Measurements from ENCODE around the gene SH3RF1. TPM values are rescaled to one million over a fixed set of nuclear protein-coding genes. Genes with fewer than 3 reads are reported as not detected.

Gene SH3RF1
- total RNA-seq, 1 experiment from 2014 or later: 15.3 TPM

- H3T11ph ChIP-seq (ENCODE audit: low read length): no peak overlapping the region
- no peak overlapping the region for H2AK5ac ChIP-seq (ENCODE audit: insufficient read length, low read length)
- no peak for DNase-seq
- H2BK15ac ChIP-seq (ENCODE audit: low read depth, low read length): no peak overlapping the region
- TF ChIP-seq CTCF (conservative IDR thresholded peaks at IDR 0.05): no peak
- Mint-ChIP-seq H3K27ac (no peak overlapping the region), H3K36me3 (ENCODE audit: insufficient read depth in 1 of 3, low read depth in 3 of 3) (peaks cover 0 to 9% (median 5%) of the 10 kb centered on the region in 3 experiments; a peak in 4 of 7 replicates), H3K4me3 (no peak overlapping the region), H3K9me3 (peaks cover 2 to 4% of the 10 kb centered on the region in 2 experiments; a peak in 3 of 5 replicates), H3K27me3 (ENCODE audit: low read depth) (no peaks in the 10 kb centered on the region), H3K4me1 (peaks cover under 1% of the 10 kb centered on the region in 2 experiments; a peak in 3 of 4 replicates)
- WGBS (ENCODE audit: extremely low coverage, insufficient read length, low lambda C conversion rate): no CpG with 5 or more reads among the region's 2 CpGs
- no peak overlapping the region for H3K27ac ChIP-seq (ENCODE audit: insufficient read length, low read depth, low read length)
- no peaks in the 10 kb centered on the region for H3K4me1 ChIP-seq (ENCODE audit: insufficient read depth, low read length)
- H2BK120ac ChIP-seq (ENCODE audit: low read depth, low read length, poor library complexity, severe bottlenecking): no peak overlapping the region
- H3K27me3 ChIP-seq (ENCODE audit: insufficient read depth, low read length): no peaks in the 10 kb centered on the region
- H2BK20ac ChIP-seq (ENCODE audit: low read depth, low read length, poor library complexity, severe bottlenecking): no peak overlapping the region
- no peak overlapping the region for H3K4me2 ChIP-seq (ENCODE audit: insufficient read depth, insufficient read length, low read length)
- no peaks in the 10 kb centered on the region for H3K79me2 ChIP-seq (ENCODE audit: insufficient read depth, low read length)
- H2BK12ac ChIP-seq (ENCODE audit: insufficient read length, low read depth, low read length): no peak overlapping the region
- H4K8ac ChIP-seq (replicated peaks; ENCODE audit: insufficient read length, low read depth, low read length): no peak overlapping the region
- no peak overlapping the region for H4K5ac ChIP-seq (ENCODE audit: insufficient read length, low read depth, low read length)
- no peak overlapping the region for H3K14ac ChIP-seq (ENCODE audit: insufficient read depth, low read length)
- no peak overlapping the region for H2BK5ac ChIP-seq (ENCODE audit: insufficient read length, low read length)
- H3K23ac ChIP-seq (ENCODE audit: insufficient read length, low read depth, low read length): no peak overlapping the region
- no peak overlapping the region for H4K91ac ChIP-seq (ENCODE audit: insufficient read length, low read depth, low read length)
- H4K20me1 ChIP-seq (ENCODE audit: control insufficient read depth, insufficient read depth, insufficient read length): no peaks in the 10 kb centered on the region
- no peak overlapping the region for H3K56ac ChIP-seq (ENCODE audit: insufficient read length, low read depth, low read length)
- H2AFZ ChIP-seq (ENCODE audit: low read length): no peak overlapping the region
- H3K23me2 ChIP-seq (ENCODE audit: insufficient read length, low read depth, low read length, poor library complexity, severe bottlenecking): no peaks in the 10 kb centered on the region
- no peak overlapping the region for H3K9ac ChIP-seq (ENCODE audit: extremely low read depth, insufficient read length, low read length)
- no peaks in the 10 kb centered on the region for H3K79me1 ChIP-seq (ENCODE audit: insufficient read depth, low read depth, low read length, poor library complexity, severe bottlenecking)
- no peaks in the 10 kb centered on the region for H3K9me3 ChIP-seq (ENCODE audit: control insufficient read depth, low read depth, low read length)
- H3K4ac ChIP-seq (ENCODE audit: low read depth, low read length): no peak overlapping the region
- no peak overlapping the region for H3K18ac ChIP-seq (ENCODE audit: insufficient read length, low read depth, low read length)
Observed at GRCh38 chr4:169282429-169283113, 11.8 kb upstream of the SH3RF1 start.

All from H9 (cell line).